Thoracic aorta (tissue), 2 donors: ENCODE results near the gene SLC35A5. TPM values are rescaled to one million over a fixed set of nuclear protein-coding genes. Genes with fewer than 3 reads are reported as not detected.

ENCODE experiments used
- ATAC-seq: fragments of 150-250 bp; one replicate; pipeline ENCODE4 v1.8.0; 2017; ENCODE audit warnings: low read depth; ENCODE audit not compliant: insufficient number of reproducible peaks, low FRiP score
- DNase-seq: peaks from one replicate; pipeline ENCODE4 v3.0.0-alpha.2; 2020; ENCODE audit warnings: low spot score
- H3K27ac ChIP-seq, 2 donors: fragments of 200-600 bp; sonication (generic); 1 replicate in 1 of 2; 2 replicates in 1 of 2; pipeline ENCODE4 v1.5.1; 2016; ENCODE audit warnings: mild to moderate bottlenecking in 2 of 2, moderate library complexity in 2 of 2
- H3K27me3 ChIP-seq: fragments of 200-600 bp; sonication (generic); replicated peaks from 2 replicates; pipeline ENCODE4 v1.6.0; 2016; ENCODE audit warnings: mild to moderate bottlenecking; ENCODE audit not compliant: insufficient read depth
- H3K36me3 ChIP-seq: fragments of 200-600 bp; sonication (generic); one replicate; pipeline ENCODE4 v1.5.1; 2016
- H3K4me1 ChIP-seq, 2 donors: fragments of 200-600 bp; sonication (generic); 1 replicate in 1 of 2; 2 replicates in 1 of 2; pipeline versions ENCODE4 v1.5.1 to v1.6.0; 2016; ENCODE audit warnings: low read depth in 2 of 2, mild to moderate bottlenecking in 1 of 2; ENCODE audit not compliant: control insufficient read depth in 1 of 2
- H3K4me3 ChIP-seq: fragments of 200-600 bp; sonication (generic); 2 replicates; pipeline ENCODE4 v1.5.1; 2016; ENCODE audit warnings: mild to moderate bottlenecking
- H3K9me3 ChIP-seq: fragments of 200-600 bp; sonication (generic); 2 replicates; pipeline ENCODE4 v1.5.1; 2016
- total RNA-seq, 2 donors: library from RNA; depleted of rRNA; stranded (reverse); fragments of >200 nt; gene quantifications; one replicate each; pipeline versions ENCODE4 v1.1.0 to v1.2.3, GENCODE V29; 2016
- TF ChIP-seq, protein P1 (sequence below): fragments of 200-600 bp; sonication (generic); IDR thresholded peaks from one replicate; pipeline ENCODE4 v1.5.1; 2019; ENCODE audit warnings: antibody characterized with exemption

SLC35A5 gene
- total RNA-seq, 2 donors from 2014 or later, result 17.5 to 45.9 TPM

DNA sequence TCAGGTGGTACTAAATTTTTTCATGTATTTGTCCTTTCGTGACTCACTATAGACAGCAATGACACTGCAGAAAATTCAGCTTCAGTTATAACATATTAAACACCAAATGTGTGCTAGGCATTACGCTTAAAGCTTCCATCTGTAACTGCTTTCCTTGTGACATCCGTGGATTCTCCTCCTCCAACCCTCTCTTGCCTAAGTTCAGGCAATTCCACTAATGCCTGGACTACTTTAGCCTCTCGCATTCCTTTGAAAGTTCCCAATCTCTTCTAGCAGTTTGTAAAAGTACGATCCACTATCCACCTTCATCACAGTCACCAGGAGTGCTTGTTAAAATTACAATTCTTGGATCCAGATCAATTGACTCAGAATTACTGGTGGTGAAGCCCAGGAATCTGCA lies 61.4 kb downstream of the SLC35A5 start:
- H3K4me1 ChIP-seq, result peaks cover 12 to 18% of the 10 kb centered on the region in 2 donors
- DNase-seq (no peak), ATAC-seq (no peak)
- H3K9me3 ChIP-seq, result no peaks in the 10 kb centered on the region
- no peak overlapping the region for H3K27ac ChIP-seq
- H3K36me3 ChIP-seq, result no peaks in the 10 kb centered on the region
- TF ChIP-seq, protein P1, sequence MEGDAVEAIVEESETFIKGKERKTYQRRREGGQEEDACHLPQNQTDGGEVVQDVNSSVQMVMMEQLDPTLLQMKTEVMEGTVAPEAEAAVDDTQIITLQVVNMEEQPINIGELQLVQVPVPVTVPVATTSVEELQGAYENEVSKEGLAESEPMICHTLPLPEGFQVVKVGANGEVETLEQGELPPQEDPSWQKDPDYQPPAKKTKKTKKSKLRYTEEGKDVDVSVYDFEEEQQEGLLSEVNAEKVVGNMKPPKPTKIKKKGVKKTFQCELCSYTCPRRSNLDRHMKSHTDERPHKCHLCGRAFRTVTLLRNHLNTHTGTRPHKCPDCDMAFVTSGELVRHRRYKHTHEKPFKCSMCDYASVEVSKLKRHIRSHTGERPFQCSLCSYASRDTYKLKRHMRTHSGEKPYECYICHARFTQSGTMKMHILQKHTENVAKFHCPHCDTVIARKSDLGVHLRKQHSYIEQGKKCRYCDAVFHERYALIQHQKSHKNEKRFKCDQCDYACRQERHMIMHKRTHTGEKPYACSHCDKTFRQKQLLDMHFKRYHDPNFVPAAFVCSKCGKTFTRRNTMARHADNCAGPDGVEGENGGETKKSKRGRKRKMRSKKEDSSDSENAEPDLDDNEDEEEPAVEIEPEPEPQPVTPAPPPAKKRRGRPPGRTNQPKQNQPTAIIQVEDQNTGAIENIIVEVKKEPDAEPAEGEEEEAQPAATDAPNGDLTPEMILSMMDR, result no peak
- no peak overlapping the region for H3K4me3 ChIP-seq
- no peaks in the 10 kb centered on the region for H3K27me3 ChIP-seq

DNA sequence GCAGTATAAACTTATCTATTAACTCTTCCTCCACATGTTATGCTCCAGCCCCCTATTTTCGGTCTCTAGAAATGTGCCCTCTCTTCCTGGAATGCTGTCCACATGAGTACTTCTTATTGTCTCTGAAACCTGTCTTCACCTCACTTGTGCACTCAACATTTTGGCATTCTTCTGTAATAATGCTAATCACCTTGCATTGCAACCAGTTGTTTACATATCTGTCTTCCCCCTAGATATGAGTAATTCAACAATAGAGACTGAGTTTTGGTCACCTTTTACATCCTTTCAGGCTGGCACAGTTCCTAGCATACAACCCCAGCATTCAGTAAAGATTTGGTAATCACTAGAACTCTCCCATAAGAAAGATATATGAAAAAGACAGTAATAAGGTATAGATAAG lies 61.9 kb downstream of the SLC35A5 start:
- H3K27me3 ChIP-seq, result no peaks in the 10 kb centered on the region
- TF ChIP-seq, protein P1, result no peak
- DNase-seq, result no peak
- no peaks in the 10 kb centered on the region for H3K36me3 ChIP-seq
- H3K27ac ChIP-seq, result no peak overlapping the region
- H3K9me3 ChIP-seq, result no peaks in the 10 kb centered on the region
- H3K4me3 ChIP-seq, result no peak overlapping the region
- ATAC-seq, result no peak
- H3K4me1 ChIP-seq, result peaks cover 12 to 23% of the 10 kb centered on the region in 2 donors

DNA sequence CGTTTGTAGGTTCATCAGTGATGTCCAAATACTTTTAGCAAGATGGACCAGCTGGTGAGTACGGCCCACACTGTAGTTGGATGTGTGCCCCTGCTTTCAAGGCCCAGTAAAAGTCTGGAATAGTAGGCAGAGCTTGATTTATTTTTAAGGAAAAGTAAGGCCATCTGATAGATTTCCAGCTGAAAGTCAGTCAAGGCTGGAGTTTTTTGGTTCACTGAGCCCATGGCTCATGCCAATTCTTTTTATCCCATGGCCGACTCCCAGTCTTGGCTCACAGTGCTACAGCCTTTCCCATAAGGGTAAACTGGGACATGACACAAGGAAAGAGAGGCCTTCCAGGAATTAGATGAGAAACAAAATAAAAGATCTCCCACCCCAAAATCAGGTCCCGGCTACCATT lies 65.6 kb downstream of the SLC35A5 start:
- H3K27ac ChIP-seq, result peak overlapping the region; percentile 15 to 46
- no peak overlapping the region for H3K4me3 ChIP-seq
- TF ChIP-seq, protein P1, result no peak
- DNase-seq (no peak), ATAC-seq (no peak)
- no peaks in the 10 kb centered on the region for H3K36me3 ChIP-seq
- no peaks in the 10 kb centered on the region for H3K27me3 ChIP-seq
- peaks cover 12 to 30% of the 10 kb centered on the region in 2 donors for H3K4me1 ChIP-seq
- H3K9me3 ChIP-seq, result no peaks in the 10 kb centered on the region

DNA sequence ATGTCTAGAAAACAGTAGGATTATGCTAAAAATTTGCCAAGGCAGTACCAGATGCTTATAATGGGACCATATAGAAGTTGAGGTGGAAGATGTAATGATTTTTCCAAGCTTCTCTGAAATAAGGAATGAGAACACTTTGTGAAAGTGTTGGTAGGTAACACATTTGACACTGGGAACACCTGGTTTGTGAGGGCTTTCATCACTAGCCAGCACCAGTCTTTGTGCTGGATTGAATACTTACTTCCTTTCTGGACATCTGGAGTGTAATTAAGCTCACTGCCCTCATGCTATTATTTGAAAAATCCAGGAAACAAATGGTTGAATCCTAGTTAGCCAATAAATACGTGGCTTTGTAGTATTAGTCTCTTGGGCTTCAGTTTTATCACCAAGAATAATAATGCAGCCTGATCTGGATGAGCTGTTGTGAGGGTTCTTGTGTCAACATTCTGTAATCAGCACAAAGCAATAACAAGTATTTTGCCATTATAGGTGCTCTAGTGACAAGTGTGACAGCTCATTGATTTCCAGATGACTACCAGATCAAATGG lies 66.1 kb downstream of the SLC35A5 start:
- Histone ChIP-seq H3K4me3 (no peak overlapping the region), H3K9me3 (no peaks in the 10 kb centered on the region), H3K27ac (peak overlapping the region; percentile 15 to 46), H3K4me1 (peaks cover 12 to 30% of the 10 kb centered on the region in 2 donors), H3K27me3 (no peaks in the 10 kb centered on the region), H3K36me3 (no peaks in the 10 kb centered on the region)
- TF ChIP-seq, protein P1, result no peak
- ATAC-seq, result no peak
- DNase-seq, result no peak

DNA sequence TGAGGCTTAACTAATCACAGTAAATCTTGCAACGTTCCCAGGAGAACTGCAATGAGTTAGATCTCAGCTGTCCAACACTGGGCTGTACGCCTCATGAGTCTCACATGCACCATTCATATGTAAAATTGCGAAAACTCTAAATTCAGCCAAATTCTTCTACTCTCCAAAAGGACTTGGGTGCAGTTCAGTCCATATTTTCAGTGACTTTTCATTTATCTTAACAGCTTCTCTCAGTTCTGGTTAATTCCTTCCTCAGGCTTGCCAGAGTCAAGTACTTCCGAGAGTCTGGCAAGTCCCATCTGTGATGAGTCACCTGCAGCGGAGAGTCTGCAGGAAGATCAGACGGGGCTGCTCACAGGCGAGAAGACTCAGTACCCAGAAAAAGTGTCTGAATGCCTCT lies 67.6 kb downstream of the SLC35A5 start:
- DNase-seq (no peak), ATAC-seq (peak; percentile 79)
- H3K4me1 ChIP-seq, result peaks cover 12 to 30% of the 10 kb centered on the region in 2 donors
- TF ChIP-seq, protein P1, result no peak
- H3K4me3 ChIP-seq, result no peak overlapping the region
- peak overlapping the region in 1 of 2 donors; percentile 32 for H3K27ac ChIP-seq
- no peaks in the 10 kb centered on the region for H3K9me3 ChIP-seq
- H3K27me3 ChIP-seq, result no peaks in the 10 kb centered on the region
- H3K36me3 ChIP-seq, result no peaks in the 10 kb centered on the region
